CD4-positive, CD25-positive, alpha-beta regulatory T cell (primary cell): ENCODE results near the gene ISOC2. TPM values are rescaled to one million over a fixed set of nuclear protein-coding genes. Genes with fewer than 3 reads are reported as not detected.
A peak's percentile ranks its signal among the peaks of the same experiment; 100 is the strongest.

Experiments used
- ATAC-seq, 2 donors: fragments of 150-1000 bp; cut with Tn5 transposase; one replicate each; pipeline ENCODE4 v1.10.0; 2021; ENCODE audit warnings: low read depth in 2 of 2, moderate number of reproducible peaks in 2 of 2, moderate library complexity in 1 of 2
- DNase-seq, 3 donors: peaks; one replicate each; pipeline versions ENCODE4 v3.0.0 to v3.0.0-alpha.2; 2012 to 2022; ENCODE audit warnings: mixed read lengths in 1 of 3
- H3K27ac ChIP-seq: one replicate; pipeline ENCODE4 v1.7.0; 2013; ENCODE audit warnings: mild to moderate bottlenecking, low read length; ENCODE audit not compliant: insufficient read depth, poor library complexity, severe bottlenecking
- H3K27me3 ChIP-seq: one replicate; pipeline ENCODE4 v1.7.0; 2013; ENCODE audit warnings: low read length; ENCODE audit not compliant: control insufficient read depth, insufficient read depth
- H3K36me3 ChIP-seq: one replicate; pipeline ENCODE4 v1.7.0; 2013; ENCODE audit warnings: mild to moderate bottlenecking, low read length, moderate library complexity; ENCODE audit not compliant: control insufficient read depth, insufficient read depth
- H3K4me1 ChIP-seq: 2 replicates; pipeline ENCODE4 v1.7.0; 2013; ENCODE audit warnings: mild to moderate bottlenecking, low read length; ENCODE audit not compliant: insufficient read depth, control insufficient read depth, poor library complexity, severe bottlenecking
- H3K4me3 ChIP-seq: one replicate; pipeline ENCODE4 v1.7.0; 2013; ENCODE audit warnings: low read depth, mild to moderate bottlenecking, low read length, moderate library complexity
- H3K9me3 ChIP-seq, 2 experiments: 1 replicate in 1 of 2; 2 replicates in 1 of 2; pipeline ENCODE4 v1.7.0; 2013; ENCODE audit warnings: low read length in 2 of 2, mild to moderate bottlenecking in 1 of 2, moderate library complexity in 1 of 2; ENCODE audit not compliant: control insufficient read depth in 2 of 2
- H3K27ac Mint-ChIP-seq, 3 donors: one replicate each; pipeline ENCODE4 v1.8.0; 2020 to 2022; ENCODE audit warnings: mild to moderate bottlenecking in 3 of 3, mixed read lengths in 3 of 3, moderate library complexity in 2 of 3
- H3K27me3 Mint-ChIP-seq: one replicate; pipeline ENCODE4 v1.8.0; 2022; ENCODE audit warnings: mild to moderate bottlenecking, mixed read lengths
- H3K36me3 Mint-ChIP-seq: one replicate; pipeline ENCODE4 v1.8.0; 2020; ENCODE audit warnings: mixed read lengths
- H3K4me1 Mint-ChIP-seq, 4 donors: one replicate each; pipeline ENCODE4 v1.8.0; 2020 to 2022; ENCODE audit warnings: mixed read lengths in 4 of 4, mild to moderate bottlenecking in 1 of 4
- H3K4me3 Mint-ChIP-seq, 4 donors: one replicate each; pipeline ENCODE4 v1.8.0; 2020 to 2022; ENCODE audit warnings: mild to moderate bottlenecking in 4 of 4, mixed read lengths in 4 of 4, moderate library complexity in 3 of 4
- H3K9me3 Mint-ChIP-seq, 7 donors: one replicate each; pipeline ENCODE4 v1.8.0; 2020 to 2022; ENCODE audit warnings: mixed read lengths in 7 of 7, mild to moderate bottlenecking in 3 of 7, moderate library complexity in 2 of 7
- polyA plus RNA-seq, 4 donors: library from polyadenylated mRNA; unstranded; fragments of 300-500 nt; fragmentation: Illumina TruSeq; gene quantifications; one replicate each; pipeline ENCODE4 v1.2.3, GENCODE V29; 2021
- total RNA-seq: library from RNA; stranded (reverse); gene quantifications from one replicate; pipeline ENCODE4 v1.2.3, GENCODE V29; 2022

ISOC2 gene
- total and polyA plus RNA-seq, 5 donors from 2014 or later, result 6.3 to 34.1 (median 24.9) TPM

- Histone ChIP-seq H3K27me3 (no peaks in the 10 kb centered on the region), H3K27ac (no peak overlapping the region), H3K9me3 (no peaks in the 10 kb centered on the region), H3K4me3 (peak overlapping the region; percentile 37), H3K36me3 (no peaks in the 10 kb centered on the region), H3K4me1 (peaks cover 19% of the 10 kb centered on the region)
- DNase-seq (no peak), ATAC-seq (no peak)
- Mint-ChIP-seq H3K36me3 (peaks cover 5% of the 10 kb centered on the region), H3K4me3 (peak overlapping the region; percentile 56 to 98 (median 88)), H3K27me3 (peaks cover 5% of the 10 kb centered on the region), H3K4me1 (peaks cover 0 to 42% (median 23%) of the 10 kb centered on the region in 4 donors), H3K27ac (peak overlapping the region in 2 of 3 donors; percentile 78 to 94), H3K9me3 (no peaks in the 10 kb centered on the region)
Measured at GRCh38 chr19:55477905-55478304, 16.5 kb upstream of the ISOC2 start.

DNA sequence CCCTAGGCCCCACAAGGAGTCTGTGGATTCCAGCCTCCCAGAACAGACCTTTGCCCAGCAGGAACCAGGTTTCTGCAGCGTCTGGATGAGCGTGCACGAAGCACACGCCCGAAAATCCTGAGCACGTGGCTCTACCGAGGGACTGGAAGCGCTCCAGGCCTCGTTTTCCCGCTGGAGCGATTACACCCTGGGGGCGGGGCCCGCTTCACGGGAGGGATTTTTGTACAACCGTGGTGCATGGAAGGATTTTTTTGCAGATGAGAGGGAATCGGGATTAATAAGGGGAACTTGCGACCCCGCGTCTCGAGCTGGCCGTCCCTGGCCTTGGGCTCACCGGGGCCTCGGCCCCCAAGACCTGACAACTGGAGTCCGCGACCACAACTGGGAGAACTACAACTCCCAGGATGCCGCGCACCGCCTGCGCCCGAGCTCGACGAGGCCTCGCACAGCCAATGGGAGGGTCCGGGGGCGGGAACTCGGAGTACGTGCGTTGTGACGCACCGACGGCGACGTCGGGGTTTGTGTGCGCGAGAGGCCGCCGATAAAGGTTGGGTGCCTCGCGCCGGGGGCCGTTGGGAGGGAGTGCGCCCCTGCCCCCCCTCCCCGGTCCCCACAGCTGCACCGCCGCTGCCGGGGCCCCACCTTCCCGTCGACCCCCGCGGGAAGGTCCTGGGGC is 14.8 kb upstream of the ISOC2 start, which contains the start of gene ZNF628:
ZNF628 (plus strand) TSS at position 518 of the 676 bp plus-strand sequence. CDS start 3,294 bp downstream, outside the sequence.
- Histone ChIP-seq H3K27ac (peak within 1 kb of the TSS; percentile 93), H3K9me3 (no peaks in the 10 kb centered on the region), H3K4me1 (peaks cover 19% of the 10 kb centered on the region), H3K27me3 (no peaks in the 10 kb centered on the region), H3K4me3 (peak within 1 kb of the TSS; percentile 93), H3K36me3 (no peaks in the 10 kb centered on the region)
- H3K4me1 Mint-ChIP-seq, result peaks cover 0 to 42% (median 23%) of the 10 kb centered on the region in 4 donors
- peak within 1 kb of the TSS; percentile 92 to 98 (median 94) for H3K4me3 Mint-ChIP-seq
- DNase-seq (peak; percentile 96 to 99 (median 98)), ATAC-seq (peak; percentile 93 to 95)
- peaks cover 5% of the 10 kb centered on the region for H3K36me3 Mint-ChIP-seq
- H3K9me3 Mint-ChIP-seq, result no peaks in the 10 kb centered on the region
- peak within 1 kb of the TSS; percentile 76 to 94 (median 90) for H3K27ac Mint-ChIP-seq
- H3K27me3 Mint-ChIP-seq, result peaks cover 5% of the 10 kb centered on the region

- no peaks in the 10 kb centered on the region for H3K9me3 Mint-ChIP-seq
- DNase-seq (no peak), ATAC-seq (no peak)
- peaks cover 0 to 34% (median 18%) of the 10 kb centered on the region in 4 donors for H3K4me1 Mint-ChIP-seq
- H3K36me3 ChIP-seq, result no peaks in the 10 kb centered on the region
- H3K9me3 ChIP-seq, result no peaks in the 10 kb centered on the region
- H3K27ac Mint-ChIP-seq, result peak overlapping the region in 2 of 3 donors; percentile 41 to 69
- peaks cover 19% of the 10 kb centered on the region for H3K4me1 ChIP-seq
- H3K27ac ChIP-seq, result no peak overlapping the region
- H3K4me3 Mint-ChIP-seq, result peak overlapping the region; percentile 60 to 91 (median 74)
- no peaks in the 10 kb centered on the region for H3K27me3 ChIP-seq
- H3K36me3 Mint-ChIP-seq, result peaks cover under 1% of the 10 kb centered on the region
- H3K4me3 ChIP-seq, result no peak overlapping the region
- H3K27me3 Mint-ChIP-seq, result peaks cover 5% of the 10 kb centered on the region
Measured at GRCh38 chr19:55474269-55475265, 13.1 kb upstream of the ISOC2 start.

DNA sequence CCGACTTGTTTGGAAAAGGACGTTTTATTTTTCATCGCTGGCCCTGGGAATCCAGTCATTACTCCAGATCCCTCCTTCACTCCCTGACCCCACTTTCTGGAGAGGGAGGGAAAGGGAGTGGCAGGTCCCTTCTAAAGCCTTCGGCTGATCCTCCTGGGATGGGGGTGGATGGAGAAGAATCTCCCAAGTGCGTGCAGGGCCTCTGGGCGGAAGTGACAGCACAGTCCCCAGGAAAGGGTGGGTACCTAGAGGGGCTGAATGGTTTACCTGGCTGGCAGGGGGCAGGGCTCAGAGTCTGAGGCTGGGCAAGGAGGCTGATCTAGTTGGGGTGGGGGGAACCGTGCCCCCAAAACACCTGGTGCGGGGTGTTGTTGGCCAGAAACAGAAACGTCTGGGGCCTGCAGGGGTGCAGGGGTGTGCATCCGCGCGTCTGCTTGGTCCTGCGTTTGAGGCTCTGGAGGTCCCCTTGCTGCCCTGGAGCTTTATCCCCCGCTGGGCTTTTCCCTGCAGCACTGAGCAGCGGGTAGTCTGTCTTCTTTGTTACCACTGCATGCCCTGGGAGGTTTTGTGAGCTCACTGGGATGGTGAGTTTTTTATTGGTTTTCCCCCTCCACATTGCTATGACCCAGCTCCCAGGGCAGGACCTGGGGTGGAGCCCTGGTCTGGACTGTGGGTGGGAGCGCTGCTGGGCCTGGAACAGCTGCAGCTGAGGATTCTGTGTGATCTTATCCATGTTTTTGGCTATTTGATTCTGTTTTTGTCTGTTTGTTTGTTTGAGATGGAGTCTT is 12.0 kb upstream of the ISOC2 start:
- Mint-ChIP-seq H3K4me1 (peaks cover 0 to 23% (median 11%) of the 10 kb centered on the region in 4 donors), H3K9me3 (no peaks in the 10 kb centered on the region), H3K36me3 (no peaks in the 10 kb centered on the region), H3K4me3 (peak overlapping the region in 3 of 4 donors; percentile 27 to 50 (median 35)), H3K27me3 (peaks cover 5% of the 10 kb centered on the region), H3K27ac (peak overlapping the region in 1 of 3 donors; percentile 52)
- H3K27ac ChIP-seq, result no peak overlapping the region
- peaks cover 19% of the 10 kb centered on the region for H3K4me1 ChIP-seq
- no peak for DNase-seq
- no peak for ATAC-seq
- no peaks in the 10 kb centered on the region for H3K36me3 ChIP-seq
- no peaks in the 10 kb centered on the region for H3K27me3 ChIP-seq
- no peak overlapping the region for H3K4me3 ChIP-seq
- no peaks in the 10 kb centered on the region for H3K9me3 ChIP-seq

DNA sequence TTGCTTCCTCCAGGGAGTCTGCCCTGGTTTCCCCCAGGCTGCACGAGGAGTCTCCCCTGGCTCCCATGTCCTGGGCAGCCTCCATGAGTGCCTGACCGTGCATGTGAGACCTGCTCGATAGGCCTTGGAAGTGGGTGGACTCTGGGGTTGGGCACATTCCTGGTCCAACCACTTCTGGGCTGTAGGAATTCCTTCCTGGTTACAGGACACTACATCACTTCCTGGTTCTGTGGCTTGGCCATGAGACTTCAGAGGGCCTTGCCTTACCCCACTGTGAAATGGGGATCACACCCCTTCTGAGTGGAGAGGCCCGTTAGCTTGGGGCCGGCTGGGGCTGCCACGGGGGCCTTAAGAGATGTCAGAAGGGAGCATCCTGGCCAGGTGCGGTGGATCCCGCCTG is 11.0 kb upstream of the ISOC2 start:
- H3K36me3 Mint-ChIP-seq, result no peaks in the 10 kb centered on the region
- no peaks in the 10 kb centered on the region for H3K9me3 ChIP-seq
- H3K4me1 Mint-ChIP-seq, result peaks cover 0 to 17% (median 5%) of the 10 kb centered on the region in 4 donors
- no peaks in the 10 kb centered on the region for H3K36me3 ChIP-seq
- ATAC-seq (no peak), DNase-seq (no peak)
- H3K4me3 ChIP-seq, result no peak overlapping the region
- H3K4me1 ChIP-seq, result peaks cover 19% of the 10 kb centered on the region
- no peak overlapping the region for H3K27ac Mint-ChIP-seq
- H3K27ac ChIP-seq, result no peak overlapping the region
- no peak overlapping the region for H3K4me3 Mint-ChIP-seq
- H3K27me3 Mint-ChIP-seq, result peaks cover 5% of the 10 kb centered on the region
- no peaks in the 10 kb centered on the region for H3K9me3 Mint-ChIP-seq
- H3K27me3 ChIP-seq, result no peaks in the 10 kb centered on the region

DNA sequence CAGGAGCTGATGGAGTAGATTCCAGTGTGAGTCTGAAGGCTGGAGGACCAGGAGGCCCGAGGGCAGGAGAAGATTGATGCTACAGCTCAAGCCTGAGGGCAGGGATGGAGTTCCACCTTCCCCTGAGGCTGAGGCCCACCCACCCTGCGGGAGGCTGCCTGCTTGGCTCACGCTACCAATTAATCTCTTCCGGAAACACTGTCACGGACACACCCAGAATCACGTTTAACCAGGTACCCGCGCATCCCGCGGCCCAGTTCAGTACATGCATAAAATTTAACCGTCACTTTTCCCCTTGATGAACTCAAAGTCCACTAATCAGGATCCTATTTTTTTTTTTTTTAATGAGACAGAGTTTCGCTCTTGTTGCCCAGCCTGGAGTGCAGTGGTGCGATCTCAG is 9.8 kb upstream of the ISOC2 start:
- Mint-ChIP-seq H3K36me3 (no peaks in the 10 kb centered on the region), H3K9me3 (no peaks in the 10 kb centered on the region), H3K4me1 (peaks cover 0 to 8% (median 1%) of the 10 kb centered on the region in 4 donors), H3K27ac (no peak overlapping the region), H3K27me3 (no peaks in the 10 kb centered on the region), H3K4me3 (peak overlapping the region in 1 of 4 donors; percentile 38)
- Histone ChIP-seq H3K27ac (no peak overlapping the region), H3K4me3 (no peak overlapping the region), H3K4me1 (peaks cover 13% of the 10 kb centered on the region), H3K27me3 (no peaks in the 10 kb centered on the region), H3K36me3 (no peaks in the 10 kb centered on the region), H3K9me3 (no peaks in the 10 kb centered on the region)
- DNase-seq (no peak), ATAC-seq (no peak)

GRCh38 chr19:55468054-55468393 is 6.6 kb upstream of the ISOC2 start:
- no peak overlapping the region for H3K27ac ChIP-seq
- no peak overlapping the region for H3K27ac Mint-ChIP-seq

More at GRCh38 chr19:55468054-55468393, 6.6 kb upstream of the ISOC2 start:
- Mint-ChIP-seq H3K27me3 (no peaks in the 10 kb centered on the region), H3K36me3 (no peaks in the 10 kb centered on the region), H3K4me1 (peaks cover 0 to 3% (median 1%) of the 10 kb centered on the region in 4 donors), H3K9me3 (no peaks in the 10 kb centered on the region), H3K4me3 (no peak overlapping the region)
- no peaks in the 10 kb centered on the region for H3K9me3 ChIP-seq
- no peak for ATAC-seq
- H3K4me1 ChIP-seq, result peaks cover 6% of the 10 kb centered on the region
- H3K4me3 ChIP-seq, result no peak overlapping the region
- H3K27me3 ChIP-seq, result no peaks in the 10 kb centered on the region
- no peaks in the 10 kb centered on the region for H3K36me3 ChIP-seq
- DNase-seq, result no peak
